ENCODE data around the gene ASB6.
A peak's percentile ranks its signal among the peaks of the same experiment; 100 is the strongest.

DNA sequence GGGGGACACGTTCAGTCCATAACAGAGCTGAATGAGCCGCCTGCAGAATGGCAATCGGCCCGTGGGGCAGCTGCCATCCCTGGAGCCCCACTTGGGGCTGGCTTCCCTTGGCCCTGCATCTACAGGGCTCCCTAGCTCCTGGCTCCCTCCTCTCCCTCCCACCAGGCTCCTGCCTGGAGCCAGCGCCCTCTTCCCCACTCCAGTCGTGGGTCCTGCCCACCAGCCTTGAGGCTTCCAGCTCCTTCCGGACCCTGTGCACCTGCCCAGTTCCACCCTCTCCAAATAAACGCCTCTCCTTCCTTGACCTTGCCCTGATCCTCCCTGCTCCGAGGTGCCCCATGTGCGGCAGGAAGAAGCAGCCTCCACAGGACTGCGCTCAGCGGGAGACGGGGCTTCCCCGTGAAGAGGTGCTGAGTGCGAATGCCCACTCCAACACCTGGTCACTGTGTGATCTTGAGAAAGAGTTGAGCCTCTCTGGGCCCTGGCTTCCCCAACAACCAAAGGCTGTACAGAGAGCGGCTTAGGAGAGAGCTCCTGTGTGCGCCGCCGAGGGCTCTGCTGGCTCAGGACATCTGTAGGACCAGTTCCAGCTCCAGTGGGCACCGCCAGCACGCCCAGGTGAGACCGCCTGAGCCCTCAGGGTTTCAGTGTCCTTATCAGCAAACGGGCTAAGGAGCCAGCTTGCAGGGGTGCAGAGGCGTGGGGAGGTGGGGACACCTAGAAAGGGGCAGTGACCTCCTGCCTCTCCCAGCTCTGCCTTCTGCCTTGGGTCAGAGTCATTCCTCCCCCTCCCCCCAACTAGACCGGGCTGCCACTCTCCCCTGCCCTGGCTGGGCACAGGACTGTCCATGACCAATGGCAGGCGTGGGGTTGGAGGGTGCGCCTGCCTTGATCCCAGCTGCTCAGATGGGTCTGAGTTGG, 33.1 kb downstream of the ASB6 start:
- TF ChIP-seq, protein P1, sequence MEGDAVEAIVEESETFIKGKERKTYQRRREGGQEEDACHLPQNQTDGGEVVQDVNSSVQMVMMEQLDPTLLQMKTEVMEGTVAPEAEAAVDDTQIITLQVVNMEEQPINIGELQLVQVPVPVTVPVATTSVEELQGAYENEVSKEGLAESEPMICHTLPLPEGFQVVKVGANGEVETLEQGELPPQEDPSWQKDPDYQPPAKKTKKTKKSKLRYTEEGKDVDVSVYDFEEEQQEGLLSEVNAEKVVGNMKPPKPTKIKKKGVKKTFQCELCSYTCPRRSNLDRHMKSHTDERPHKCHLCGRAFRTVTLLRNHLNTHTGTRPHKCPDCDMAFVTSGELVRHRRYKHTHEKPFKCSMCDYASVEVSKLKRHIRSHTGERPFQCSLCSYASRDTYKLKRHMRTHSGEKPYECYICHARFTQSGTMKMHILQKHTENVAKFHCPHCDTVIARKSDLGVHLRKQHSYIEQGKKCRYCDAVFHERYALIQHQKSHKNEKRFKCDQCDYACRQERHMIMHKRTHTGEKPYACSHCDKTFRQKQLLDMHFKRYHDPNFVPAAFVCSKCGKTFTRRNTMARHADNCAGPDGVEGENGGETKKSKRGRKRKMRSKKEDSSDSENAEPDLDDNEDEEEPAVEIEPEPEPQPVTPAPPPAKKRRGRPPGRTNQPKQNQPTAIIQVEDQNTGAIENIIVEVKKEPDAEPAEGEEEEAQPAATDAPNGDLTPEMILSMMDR (IDR thresholded peaks at IDR 0.05): no peak
- TF ChIP-seq POLR2AphosphoS5 (IDR thresholded peaks at IDR 0.05): peak in 1 of 3 donors; percentile 28
- no peak for TF ChIP-seq POLR2A (IDR thresholded peaks at IDR 0.05)

All from stomach (tissue), 4 donors.